ENCODE measurements around the gene ADRA2C.

Gene ADRA2C

GRCh38 chr4:3766036-3766784, at the start of gene ADRA2C:
ADRA2C (plus strand) TSS chr4:3766385; CDS start chr4:3766607, 222 bp downstream.
- Mint-ChIP-seq H3K4me3 (peak within 1 kb of the TSS; percentile 9), H3K36me3 (ENCODE audit: low read depth) (no peaks in the 10 kb centered on the region), H3K9me3 (no peaks in the 10 kb centered on the region), H3K4me1 (ENCODE audit: low read depth) (peaks cover 5% of the 10 kb centered on the region), H3K27ac (no peak within 1 kb of the TSS), H3K27me3 (peaks cover 68% of the 10 kb centered on the region)
- intact Hi-C loops (cut with micrococcal nuclease) = no loop called here

DNA sequence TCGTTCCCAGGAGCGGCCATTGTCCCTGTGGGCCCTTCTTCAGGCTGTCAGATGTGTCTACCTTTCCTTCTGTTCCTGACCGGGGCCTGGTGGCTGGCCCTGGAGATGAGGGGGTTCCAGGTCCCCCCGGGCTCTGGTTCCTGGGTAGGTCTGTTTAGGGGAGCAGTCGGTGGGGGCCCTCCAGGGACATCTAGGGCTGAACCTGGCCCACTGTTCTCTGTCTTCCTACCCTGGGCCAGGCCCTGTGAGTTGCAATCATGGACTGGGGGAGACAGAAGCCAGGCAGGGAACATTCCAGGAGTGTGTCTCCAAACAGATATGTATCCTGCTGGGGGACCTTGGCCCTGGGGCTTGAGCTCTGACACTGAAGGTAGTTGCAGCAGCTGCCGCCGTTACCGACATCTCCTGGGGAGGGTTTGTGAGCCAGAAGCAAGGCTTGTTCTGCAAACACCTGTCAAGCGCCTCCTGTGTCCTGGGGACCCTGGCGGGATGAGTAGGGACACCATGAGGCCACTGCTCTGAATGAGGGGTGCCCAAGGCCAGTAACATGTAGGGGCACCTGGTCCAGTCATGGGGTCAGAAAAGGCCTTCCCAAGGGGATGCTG, 49.5 kb upstream of the ADRA2C start:
- intact Hi-C loops (cut with micrococcal nuclease) = no loop called here
- Mint-ChIP-seq H3K27me3 (peaks cover 17% of the 10 kb centered on the region), H3K27ac (no peak overlapping the region), H3K9me3 (peaks cover 13% of the 10 kb centered on the region), H3K4me3 (no peak overlapping the region), H3K36me3 (ENCODE audit: low read depth) (no peaks in the 10 kb centered on the region), H3K4me1 (ENCODE audit: low read depth) (no peaks in the 10 kb centered on the region)

DNA sequence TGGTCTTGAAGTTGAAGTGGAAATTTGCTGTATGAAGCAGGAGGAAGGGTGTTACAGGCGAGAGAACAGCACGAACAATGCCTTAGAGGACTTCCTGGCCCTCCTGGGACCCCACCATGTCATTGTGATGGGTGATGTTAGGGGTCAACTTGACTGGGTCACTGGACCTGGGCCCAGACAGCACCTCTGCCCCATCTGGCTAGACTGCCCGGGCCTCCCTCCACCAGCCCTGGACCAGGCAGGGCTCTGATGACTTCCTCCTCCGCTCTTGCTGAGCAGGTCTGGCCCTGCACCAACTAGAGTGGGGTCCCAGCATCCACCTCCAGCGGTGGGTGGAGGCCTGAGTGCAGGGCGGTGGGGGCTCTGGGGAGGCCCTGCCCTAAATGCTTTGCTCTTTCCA, 48.9 kb upstream of the ADRA2C start:
- Mint-ChIP-seq H3K36me3 (ENCODE audit: low read depth) (no peaks in the 10 kb centered on the region), H3K9me3 (peaks cover 13% of the 10 kb centered on the region), H3K27ac (no peak overlapping the region), H3K27me3 (peaks cover 17% of the 10 kb centered on the region), H3K4me1 (ENCODE audit: low read depth) (no peaks in the 10 kb centered on the region), H3K4me3 (no peak overlapping the region)
- intact Hi-C loops (cut with micrococcal nuclease) = no loop called here

DNA sequence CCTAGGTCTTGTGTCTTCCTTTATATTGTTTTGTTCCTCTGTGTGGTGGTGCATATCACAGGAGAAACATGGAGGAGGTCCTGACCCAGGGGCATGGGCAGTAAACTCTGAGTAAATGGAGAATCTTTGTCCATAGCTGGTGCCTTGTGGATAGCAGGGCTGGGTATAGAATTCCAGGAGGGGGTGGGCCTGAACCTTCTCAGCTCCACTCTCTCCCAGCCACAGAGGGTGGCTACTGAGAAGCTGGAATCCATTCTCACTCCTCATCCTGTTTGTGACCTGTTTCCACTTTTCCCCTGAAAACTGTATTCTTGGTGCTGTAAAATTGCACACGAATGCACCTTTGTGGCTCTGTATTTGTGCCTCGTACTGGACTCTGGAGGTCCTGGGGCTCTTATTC, 47.7 kb upstream of the ADRA2C start:
- Mint-ChIP-seq H3K9me3 (peaks cover 13% of the 10 kb centered on the region), H3K36me3 (ENCODE audit: low read depth) (no peaks in the 10 kb centered on the region), H3K27ac (no peak overlapping the region), H3K27me3 (peaks cover 24% of the 10 kb centered on the region), H3K4me1 (ENCODE audit: low read depth) (no peaks in the 10 kb centered on the region), H3K4me3 (no peak overlapping the region)
- intact Hi-C loops (cut with micrococcal nuclease) = no loop called here

DNA sequence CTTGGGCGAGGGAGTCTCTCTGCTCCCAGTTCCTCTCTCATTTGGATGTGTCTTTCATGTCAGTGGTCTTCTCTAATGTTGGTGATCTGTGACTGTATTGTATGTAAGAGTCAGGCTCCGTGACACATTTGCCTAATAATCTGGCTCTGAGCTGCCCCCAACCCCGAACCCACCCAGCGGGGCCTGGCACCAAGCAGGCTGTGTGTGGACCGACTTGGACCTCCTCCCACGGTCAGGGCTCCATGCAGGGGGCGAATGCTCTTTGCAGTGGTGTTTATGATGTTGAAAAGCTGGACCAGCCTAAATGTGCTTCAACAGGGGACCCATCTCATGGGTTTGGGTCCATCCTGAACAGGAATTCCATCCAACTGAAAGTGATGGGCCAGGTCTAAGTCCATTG, 47.0 kb upstream of the ADRA2C start:
- H3K9me3 Mint-ChIP-seq = peaks cover 13% of the 10 kb centered on the region
- H3K4me3 Mint-ChIP-seq = no peak overlapping the region
- no peaks in the 10 kb centered on the region for H3K4me1 Mint-ChIP-seq (ENCODE audit: low read depth)
- H3K27me3 Mint-ChIP-seq = peaks cover 31% of the 10 kb centered on the region
- H3K36me3 Mint-ChIP-seq (ENCODE audit: low read depth) = no peaks in the 10 kb centered on the region
- intact Hi-C loops (cut with micrococcal nuclease) = no loop called here
- H3K27ac Mint-ChIP-seq = no peak overlapping the region

GRCh38 chr4:3719836-3720235, 46.3 kb upstream of the ADRA2C start:
- Mint-ChIP-seq H3K9me3 (peaks cover 13% of the 10 kb centered on the region), H3K4me3 (no peak overlapping the region), H3K36me3 (ENCODE audit: low read depth) (no peaks in the 10 kb centered on the region), H3K4me1 (ENCODE audit: low read depth) (no peaks in the 10 kb centered on the region), H3K27me3 (peaks cover 37% of the 10 kb centered on the region), H3K27ac (no peak overlapping the region)
- intact Hi-C loops (cut with micrococcal nuclease) = no loop called here

DNA sequence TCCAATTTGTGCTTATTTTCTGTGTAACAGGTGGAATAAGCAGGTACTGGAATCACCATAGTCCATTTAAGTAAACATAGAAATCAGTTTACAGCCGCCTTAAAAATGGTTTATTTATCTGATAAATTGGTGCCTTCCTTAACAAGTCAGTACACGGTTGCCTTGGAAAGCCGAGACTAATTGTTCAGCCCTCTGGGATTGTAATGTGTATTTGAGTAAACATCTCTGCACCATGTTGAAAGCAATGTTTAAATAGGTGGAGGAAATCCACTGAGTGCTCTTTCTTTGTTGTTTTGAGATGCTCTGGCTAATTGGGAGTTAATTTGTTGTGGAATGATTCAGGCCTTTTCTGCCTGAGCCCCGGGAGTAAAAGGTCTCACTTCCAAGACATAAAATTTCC, 45.7 kb upstream of the ADRA2C start:
- H3K27ac Mint-ChIP-seq = no peak overlapping the region
- H3K4me3 Mint-ChIP-seq = no peak overlapping the region
- peaks cover 44% of the 10 kb centered on the region for H3K27me3 Mint-ChIP-seq
- H3K9me3 Mint-ChIP-seq = peaks cover 13% of the 10 kb centered on the region
- intact Hi-C loops (cut with micrococcal nuclease) = no loop called here
- H3K36me3 Mint-ChIP-seq (ENCODE audit: low read depth) = no peaks in the 10 kb centered on the region
- H3K4me1 Mint-ChIP-seq (ENCODE audit: low read depth) = no peaks in the 10 kb centered on the region

- intact Hi-C loops (cut with micrococcal nuclease) = no loop called here
- H3K27ac Mint-ChIP-seq = no peak overlapping the region
- no peak overlapping the region for H3K4me3 Mint-ChIP-seq
- no peaks in the 10 kb centered on the region for H3K36me3 Mint-ChIP-seq (ENCODE audit: low read depth)
- H3K9me3 Mint-ChIP-seq = peaks cover 13% of the 10 kb centered on the region
- H3K4me1 Mint-ChIP-seq (ENCODE audit: low read depth) = no peaks in the 10 kb centered on the region
- peaks cover 49% of the 10 kb centered on the region for H3K27me3 Mint-ChIP-seq
These were observed 45.0 kb upstream of the ADRA2C start for GRCh38 chr4:3721186-3721585.

DNA sequence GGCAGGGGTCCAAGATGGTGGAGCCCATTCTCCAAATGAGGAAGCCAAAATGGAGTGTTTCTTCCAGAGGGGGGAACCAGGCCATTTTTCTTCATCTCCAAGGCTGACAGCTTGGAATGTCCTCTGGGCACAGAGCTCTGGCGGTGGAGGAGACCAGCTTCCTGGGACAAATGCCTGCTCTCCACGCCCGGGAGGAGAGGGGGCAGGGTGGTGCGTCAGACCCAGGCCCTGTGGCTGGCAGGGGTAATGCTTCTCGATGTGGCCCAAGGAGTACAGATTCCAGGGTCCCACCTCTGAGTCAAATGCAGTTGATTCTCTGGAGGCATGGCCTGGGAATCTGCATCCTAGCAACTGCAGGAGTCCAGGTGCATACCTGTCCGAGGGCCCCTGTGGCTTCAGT, 44.6 kb upstream of the ADRA2C start:
- H3K4me3 Mint-ChIP-seq = no peak overlapping the region
- no peaks in the 10 kb centered on the region for H3K4me1 Mint-ChIP-seq (ENCODE audit: low read depth)
- H3K27ac Mint-ChIP-seq = no peak overlapping the region
- H3K36me3 Mint-ChIP-seq (ENCODE audit: low read depth) = no peaks in the 10 kb centered on the region
- H3K27me3 Mint-ChIP-seq = peaks cover 51% of the 10 kb centered on the region
- intact Hi-C loops (cut with micrococcal nuclease) = no loop called here
- peaks cover 13% of the 10 kb centered on the region for H3K9me3 Mint-ChIP-seq

- H3K4me1 Mint-ChIP-seq (ENCODE audit: low read depth) = no peaks in the 10 kb centered on the region
- intact Hi-C loops (cut with micrococcal nuclease) = no loop called here
- peaks cover 13% of the 10 kb centered on the region for H3K9me3 Mint-ChIP-seq
- H3K27me3 Mint-ChIP-seq = peaks cover 55% of the 10 kb centered on the region
- H3K36me3 Mint-ChIP-seq (ENCODE audit: low read depth) = no peaks in the 10 kb centered on the region
- no peak overlapping the region for H3K27ac Mint-ChIP-seq
- no peak overlapping the region for H3K4me3 Mint-ChIP-seq
These were observed 43.5 kb upstream of the ADRA2C start for GRCh38 chr4:3722446-3723231.

GRCh38 chr4:3723232-3723642, 42.9 kb upstream of the ADRA2C start:
- Mint-ChIP-seq H3K27me3 (peaks cover 56% of the 10 kb centered on the region), H3K4me1 (ENCODE audit: low read depth) (no peaks in the 10 kb centered on the region), H3K4me3 (no peak overlapping the region), H3K27ac (no peak overlapping the region), H3K36me3 (ENCODE audit: low read depth) (no peaks in the 10 kb centered on the region), H3K9me3 (peaks cover 11% of the 10 kb centered on the region)
- intact Hi-C loops (cut with micrococcal nuclease) = no loop called here

GRCh38 chr4:3724319-3725231, 41.6 kb upstream of the ADRA2C start:
- Mint-ChIP-seq H3K27me3 (peaks cover 58% of the 10 kb centered on the region), H3K27ac (no peak overlapping the region), H3K36me3 (ENCODE audit: low read depth) (no peaks in the 10 kb centered on the region), H3K9me3 (no peaks in the 10 kb centered on the region), H3K4me3 (no peak overlapping the region), H3K4me1 (ENCODE audit: low read depth) (no peaks in the 10 kb centered on the region)
- intact Hi-C loops (cut with micrococcal nuclease) = no loop called here

DNA sequence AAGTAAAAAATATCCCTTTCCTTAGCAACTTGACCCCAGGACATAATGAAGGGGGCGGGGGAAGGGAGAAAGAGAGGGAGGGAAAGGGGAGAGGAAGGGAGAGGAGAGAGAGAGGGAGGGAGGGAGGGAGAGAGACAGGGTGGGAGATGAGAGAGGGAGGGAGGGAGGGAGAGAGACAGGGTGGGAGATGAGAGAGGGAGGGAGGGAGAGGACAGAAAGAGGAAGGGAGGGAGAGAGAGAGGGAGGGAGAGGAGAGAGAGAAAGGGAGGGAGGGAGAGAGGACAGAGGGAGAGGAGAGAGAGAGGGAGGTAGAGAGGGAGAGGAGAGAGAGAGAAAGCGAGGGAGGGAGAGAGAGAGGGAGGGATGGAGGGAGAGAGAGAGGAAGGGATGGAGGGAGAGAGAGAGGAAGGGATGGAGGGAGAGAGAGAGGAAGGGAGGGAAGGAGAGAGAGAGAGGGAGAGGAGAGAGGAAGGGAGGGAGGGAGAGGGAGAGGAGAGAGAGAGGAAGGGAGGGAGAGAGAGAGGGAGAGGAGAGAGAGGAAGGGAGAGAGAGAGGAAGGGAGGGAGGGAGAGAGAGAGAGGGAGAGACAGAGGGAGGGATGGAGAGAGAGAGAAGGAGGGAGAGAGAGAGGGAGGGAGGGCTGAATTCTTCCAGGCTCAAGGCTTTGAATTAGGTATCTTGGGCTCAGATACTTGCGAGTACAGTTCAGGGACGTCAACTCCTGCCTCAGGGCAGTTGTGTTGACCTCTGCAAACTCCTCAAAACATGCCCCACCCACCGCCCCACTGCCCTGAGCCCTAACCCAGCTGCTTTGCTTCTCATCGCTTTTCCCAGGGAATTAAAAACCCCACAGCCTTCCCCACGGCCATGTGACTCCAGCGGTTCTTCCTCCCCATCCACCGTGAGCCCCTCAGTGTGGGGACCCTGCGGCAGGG, 40.0 kb upstream of the ADRA2C start:
- Mint-ChIP-seq H3K4me1 (ENCODE audit: low read depth) (no peaks in the 10 kb centered on the region), H3K27ac (no peak overlapping the region), H3K27me3 (peaks cover 52% of the 10 kb centered on the region), H3K36me3 (ENCODE audit: low read depth) (no peaks in the 10 kb centered on the region), H3K9me3 (no peaks in the 10 kb centered on the region), H3K4me3 (no peak overlapping the region)
- intact Hi-C loops (cut with micrococcal nuclease) = no loop called here
